CD14-positive monocyte (primary cell): Measurements from ENCODE around the gene SKP2. TPM values are rescaled to one million over a fixed set of nuclear protein-coding genes. Genes with fewer than 3 reads are reported as not detected.

Experiments used
- DNase-seq, 3 donors: peaks; one replicate each; pipeline ENCODE4 v3.0.0-alpha.2; 2011 to 2022
- H2AFZ ChIP-seq: 2 replicates; pipeline ENCODE4 v1.6.0; 2012; ENCODE audit warnings: mild to moderate bottlenecking, low read depth, low read length, inconsistent platforms; ENCODE audit not compliant: insufficient read depth, poor library complexity, severe bottlenecking
- H3K27ac ChIP-seq, 2 donors: 1 replicate in 1 of 2; 2 replicates in 1 of 2; pipeline ENCODE4 v1.5.1; 2012 to 2013; ENCODE audit warnings: low read length in 2 of 2, control low read depth in 1 of 2, inconsistent platforms in 1 of 2, low read depth in 1 of 2, mild to moderate bottlenecking in 1 of 2
- H3K27me3 ChIP-seq, 2 donors: one replicate each; pipeline versions ENCODE4 v1.6.0 to v1.6.1; 2011 to 2013; ENCODE audit warnings: low read length in 2 of 2; ENCODE audit not compliant: control insufficient read depth in 2 of 2, insufficient read depth in 2 of 2
- H3K36me3 ChIP-seq, 2 donors: replicated peaks in 1 of 2; 1 replicate in 1 of 2; 2 replicates in 1 of 2; pipeline versions ENCODE4 v1.5.1 to v1.6.1; 2012 to 2013; ENCODE audit warnings: low read length in 2 of 2, control low read depth in 1 of 2, inconsistent platforms in 1 of 2, mild to moderate bottlenecking in 1 of 2; ENCODE audit not compliant: insufficient read depth in 2 of 2, control insufficient read depth in 1 of 2
- H3K4me1 ChIP-seq, 2 donors: 1 replicate in 1 of 2; 2 replicates in 1 of 2; pipeline versions ENCODE4 v1.5.1 to v1.6.1; 2012 to 2013; ENCODE audit warnings: low read length in 2 of 2, control low read depth in 1 of 2, inconsistent platforms in 1 of 2, mild to moderate bottlenecking in 1 of 2, moderate library complexity in 1 of 2; ENCODE audit not compliant: insufficient read depth in 2 of 2, control insufficient read depth in 1 of 2
- H3K4me2 ChIP-seq: replicated peaks from 2 replicates; pipeline ENCODE3; 2012; ENCODE audit warnings: low read length, moderate library complexity, mild to moderate bottlenecking; ENCODE audit not compliant: poor library complexity, severe bottlenecking; ENCODE audit errors: extremely low read depth
- H3K4me3 ChIP-seq, 3 experiments: fragments of 200-600 bp in 1 of 3; sonication (generic) in 1 of 3; replicated peaks in 1 of 3; 1 replicate in 2 of 3; 2 replicates in 1 of 3; pipeline ENCODE4 v1.5.1; 2011 to 2013; ENCODE audit warnings: low read length in 3 of 3, mild to moderate bottlenecking in 3 of 3, control low read depth in 2 of 3, low read depth in 2 of 3, inconsistent platforms in 1 of 3, moderate library complexity in 1 of 3
- H3K79me2 ChIP-seq: 2 replicates; pipeline ENCODE4 v1.6.0; 2012; ENCODE audit warnings: mild to moderate bottlenecking, control low read depth, inconsistent platforms, low read length, moderate library complexity; ENCODE audit not compliant: insufficient read depth
- H3K9ac ChIP-seq: 2 replicates; pipeline ENCODE4 v1.6.0; 2017; ENCODE audit warnings: low read length, mild to moderate bottlenecking; ENCODE audit not compliant: insufficient read depth, poor library complexity, severe bottlenecking
- H3K9me3 ChIP-seq, 2 donors: replicated peaks in 1 of 2; 1 replicate in 1 of 2; 2 replicates in 1 of 2; pipeline versions ENCODE4 v1.5.1 to v1.6.1; 2012 to 2013; ENCODE audit warnings: low read length in 2 of 2, control low read depth in 1 of 2; ENCODE audit not compliant: control insufficient read depth in 1 of 2, insufficient read depth in 1 of 2
- H4K20me1 ChIP-seq: 2 replicates; pipeline ENCODE4 v1.6.0; 2012; ENCODE audit warnings: mild to moderate bottlenecking, low read length, control low read depth, moderate library complexity; ENCODE audit not compliant: insufficient read depth
- H3K27ac Mint-ChIP-seq, 7 donors: one replicate each; pipeline ENCODE4 v1.8.0; 2020; ENCODE audit warnings: mild to moderate bottlenecking in 7 of 7, mixed read lengths in 7 of 7, moderate library complexity in 6 of 7, inconsistent platforms in 2 of 7
- H3K27me3 Mint-ChIP-seq, 3 donors: one replicate each; pipeline ENCODE4 v1.8.0; 2021 to 2022; ENCODE audit warnings: low read depth in 3 of 3, mild to moderate bottlenecking in 3 of 3, mixed read lengths in 3 of 3, moderate library complexity in 3 of 3, inconsistent platforms in 1 of 3
- H3K36me3 Mint-ChIP-seq, 2 donors: one replicate each; pipeline ENCODE4 v1.8.0; 2020; ENCODE audit warnings: mixed read lengths in 2 of 2, inconsistent platforms in 1 of 2, mild to moderate bottlenecking in 1 of 2
- H3K4me1 Mint-ChIP-seq: one replicate; pipeline ENCODE4 v1.8.0; 2020; ENCODE audit warnings: mild to moderate bottlenecking, mixed read lengths
- H3K4me3 Mint-ChIP-seq, 2 donors: one replicate each; pipeline ENCODE4 v1.8.0; 2020; ENCODE audit warnings: mild to moderate bottlenecking in 2 of 2, mixed read lengths in 2 of 2, moderate library complexity in 1 of 2
- H3K9me3 Mint-ChIP-seq, 7 donors: one replicate each; pipeline ENCODE4 v1.8.0; 2020 to 2022; ENCODE audit warnings: mixed read lengths in 7 of 7, mild to moderate bottlenecking in 6 of 7, moderate library complexity in 6 of 7, inconsistent platforms in 2 of 7
- CTCF ChIP-seq: fragments of 200-600 bp; IDR thresholded peaks from one replicate; pipeline ENCODE4 v1.8.0; 2022; ENCODE audit warnings: antibody characterized with exemption, mild to moderate bottlenecking
- WGBS: methylation state at CpG from one replicate; pipeline ENCODE4 v1.1.5; 2013; ENCODE audit warnings: missing lambda C conversion rate; ENCODE audit not compliant: insufficient coverage; 5-methylcytosine and 5-hydroxymethylcytosine counted together
- intact Hi-C, 2 donors: fragments of 100-400 bp; cut with micrococcal nuclease; formaldehyde crosslinking; loops; one replicate each; pipeline versions ENCODE4 v1.15.0 to v1.15.1; 2023
- polyA plus RNA-seq, 3 donors: library from polyadenylated mRNA; depleted of rRNA in 1 of 3; unstranded in 2 of 3; stranded (reverse) in 1 of 3; fragments of 300-500 nt in 2 of 3; fragments of >200 nt in 1 of 3; fragmentation: Illumina TruSeq in 2 of 3; gene quantifications; 1 replicate in 2 of 3; 2 replicates in 1 of 3; pipeline ENCODE4 v1.2.3, GENCODE V29; 2012 to 2021

Gene SKP2
- polyA plus RNA-seq, 3 donors = 14.4 to 18.0 (median 15.5) TPM

GRCh38 chr5:36177154-36177553 lies 25.2 kb downstream of the SKP2 start:
- Histone ChIP-seq H3K27ac (no peak overlapping the region), H2AFZ (no peak overlapping the region), H3K36me3 (peaks cover 90 to 97% of the 10 kb centered on the region in 2 donors), H3K4me2 (no peak overlapping the region), H3K9ac (no peak overlapping the region), H3K9me3 (no peaks in the 10 kb centered on the region), H4K20me1 (no peaks in the 10 kb centered on the region), H3K79me2 (no peaks in the 10 kb centered on the region), H3K4me1 (no peaks in the 10 kb centered on the region), H3K4me3 (no peak overlapping the region), H3K27me3 (no peaks in the 10 kb centered on the region)
- Mint-ChIP-seq H3K4me1 (no peaks in the 10 kb centered on the region), H3K4me3 (no peak overlapping the region), H3K27ac (no peak overlapping the region), H3K36me3 (peaks cover 73 to 87% of the 10 kb centered on the region in 2 donors), H3K27me3 (no peaks in the 10 kb centered on the region), H3K9me3 (no peaks in the 10 kb centered on the region)
- no CpG with 5 or more reads among the region's 2 CpGs for WGBS
- no peak for TF ChIP-seq CTCF
- intact Hi-C loops = no loop called here
- DNase-seq = no peak

GRCh38 chr5:36177715-36178523 lies 26.0 kb downstream of the SKP2 start:
- no peak overlapping the region for H2AFZ ChIP-seq
- H3K79me2 ChIP-seq = no peaks in the 10 kb centered on the region
- H3K4me3 ChIP-seq = no peak overlapping the region
- DNase-seq = peak in 2 of 3 donors; percentile 4 to 6
- no peaks in the 10 kb centered on the region for H3K4me1 ChIP-seq
- H3K27ac ChIP-seq = no peak overlapping the region
- no peaks in the 10 kb centered on the region for H3K27me3 ChIP-seq
- WGBS = no CpG with 5 or more reads among the region's 2 CpGs
- no peaks in the 10 kb centered on the region for H3K27me3 Mint-ChIP-seq
- H3K4me1 Mint-ChIP-seq = no peaks in the 10 kb centered on the region
- no peaks in the 10 kb centered on the region for H3K9me3 ChIP-seq
- H4K20me1 ChIP-seq = no peaks in the 10 kb centered on the region
- no peak overlapping the region for H3K4me2 ChIP-seq
- no peak overlapping the region for H3K9ac ChIP-seq
- peaks cover 74 to 85% of the 10 kb centered on the region in 2 donors for H3K36me3 Mint-ChIP-seq
- H3K36me3 ChIP-seq = peaks cover 86 to 97% of the 10 kb centered on the region in 2 donors
- TF ChIP-seq CTCF = peak; percentile 35
- intact Hi-C loops = no loop called here
- no peak overlapping the region for H3K4me3 Mint-ChIP-seq
- H3K27ac Mint-ChIP-seq = no peak overlapping the region
- no peaks in the 10 kb centered on the region for H3K9me3 Mint-ChIP-seq
